GM23338 (cell line): ENCODE data around the gene ILKAP. TPM values are rescaled to one million over a fixed set of nuclear protein-coding genes. Genes with fewer than 3 reads are reported as not detected.

Experiments
- ATAC-seq: fragments of 200-7000 bp; cut with Tn5 transposase; 3 replicates; pipeline ENCODE4 v1.9.1; 2020
- DNase-seq: peaks from one replicate; pipeline ENCODE4 v3.0.0-alpha.2; 2015; ENCODE audit warnings: low spot score
- H2AFZ ChIP-seq: fragments of 200-600 bp; sonication (generic); 2 replicates; pipeline ENCODE4 v1.8.0; 2016; ENCODE audit warnings: antibody characterized with exemption, mild to moderate bottlenecking, moderate library complexity
- H3F3A ChIP-seq: fragments of 200-600 bp; sonication (generic); replicated peaks from 2 replicates; pipeline ENCODE4 v1.8.0; 2017; ENCODE audit warnings: antibody characterized with exemption, mixed run types, low read depth
- H3K27ac ChIP-seq: fragments of 200-600 bp; sonication (generic); 2 replicates; pipeline ENCODE4 v1.6.1; 2016; ENCODE audit warnings: low read depth
- H3K27me3 ChIP-seq: fragments of 200-600 bp; sonication (generic); 2 replicates; pipeline ENCODE4 v1.8.0; 2016; ENCODE audit warnings: mild to moderate bottlenecking, mixed run types, moderate library complexity; ENCODE audit not compliant: insufficient read depth
- H3K36me3 ChIP-seq: fragments of 200-600 bp; sonication (generic); 2 replicates; pipeline ENCODE4 v1.8.0; 2016; ENCODE audit warnings: mild to moderate bottlenecking; ENCODE audit not compliant: insufficient read depth
- H3K4me1 ChIP-seq: fragments of 200-600 bp; sonication (generic); 2 replicates; pipeline ENCODE4 v1.8.0; 2016; ENCODE audit warnings: mild to moderate bottlenecking, moderate library complexity; ENCODE audit not compliant: insufficient read depth
- H3K4me2 ChIP-seq: fragments of 200-600 bp; sonication (generic); 2 replicates; pipeline ENCODE4 v1.7.1; 2017; ENCODE audit warnings: mixed run types
- H3K4me3 ChIP-seq: fragments of 200-600 bp; sonication (generic); 2 replicates; pipeline ENCODE4 v1.6.1; 2016; ENCODE audit warnings: mixed run types
- H3K79me2 ChIP-seq: fragments of 200-600 bp; sonication (generic); replicated peaks from 2 replicates; pipeline ENCODE4 v1.8.0; 2017; ENCODE audit warnings: mild to moderate bottlenecking; ENCODE audit not compliant: insufficient read depth
- H3K9me2 ChIP-seq: fragments of 200-600 bp; sonication (generic); 2 replicates; pipeline ENCODE4 v1.8.0; 2017; ENCODE audit not compliant: insufficient read depth
- H4K20me1 ChIP-seq: fragments of 200-600 bp; sonication (generic); replicated peaks from 2 replicates; pipeline ENCODE4 v1.8.0; 2017; ENCODE audit warnings: mild to moderate bottlenecking; ENCODE audit not compliant: insufficient read depth
- H3K27ac Mint-ChIP-seq: 2 replicates; pipeline ENCODE4 v1.8.0; 2020; ENCODE audit warnings: inconsistent platforms, mild to moderate bottlenecking, moderate library complexity, mixed read lengths
- H3K27me3 Mint-ChIP-seq: 3 replicates; pipeline ENCODE4 v1.8.0; 2022; ENCODE audit warnings: low read depth, mild to moderate bottlenecking, moderate library complexity, mixed read lengths, inconsistent platforms; ENCODE audit not compliant: insufficient read depth, poor library complexity
- H3K36me3 Mint-ChIP-seq: 3 replicates; pipeline ENCODE4 v1.8.0; 2021; ENCODE audit warnings: low read depth, mild to moderate bottlenecking, inconsistent platforms, moderate library complexity, mixed read lengths
- H3K4me1 Mint-ChIP-seq: 3 replicates; pipeline ENCODE4 v1.8.0; 2020; ENCODE audit warnings: mild to moderate bottlenecking, inconsistent platforms, mixed read lengths
- H3K4me3 Mint-ChIP-seq: 3 replicates; pipeline ENCODE4 v1.8.0; 2021; ENCODE audit warnings: moderate library complexity, mild to moderate bottlenecking, inconsistent platforms, mixed read lengths
- H3K9me3 Mint-ChIP-seq: 3 replicates; pipeline ENCODE4 v1.8.0; 2020; ENCODE audit warnings: moderate library complexity, mild to moderate bottlenecking, inconsistent platforms, mixed read lengths
- CREB1 ChIP-seq: fragments of 250-450 bp; sonication (Bioruptor Pico); IDR thresholded peaks from 2 replicates; pipeline ENCODE4 v1.5.0; 2020; ENCODE audit warnings: low read depth, mild to moderate bottlenecking, moderate library complexity
- EZH2 ChIP-seq: fragments of 200-600 bp; sonication (generic); IDR thresholded peaks from one replicate; pipeline ENCODE4 v1.8.0; 2017; ENCODE audit warnings: antibody characterized with exemption, mild to moderate bottlenecking, low read depth; ENCODE audit not compliant: unreplicated experiment
- NANOG ChIP-seq: IDR thresholded peaks from 2 replicates; pipeline ENCODE4 v1.6.1; 2016; ENCODE audit warnings: antibody characterized with exemption, borderline replicate concordance
- POLR2AphosphoS5 ChIP-seq: IDR thresholded peaks from 2 replicates; pipeline ENCODE4 v1.6.1; 2016; ENCODE audit warnings: antibody characterized with exemption, low read depth
- REST ChIP-seq: IDR thresholded peaks from one replicate; pipeline ENCODE4 v1.6.1; 2018; ENCODE audit warnings: antibody characterized with exemption; ENCODE audit not compliant: unreplicated experiment
- STAT1 ChIP-seq: IDR thresholded peaks from one replicate; pipeline ENCODE4 v1.6.1; 2016; ENCODE audit warnings: antibody characterized with exemption; ENCODE audit not compliant: unreplicated experiment
- ZNF114 ChIP-seq: fragments of 250-450 bp; sonication (Bioruptor Pico); IDR thresholded peaks from 2 replicates; pipeline ENCODE4 v1.5.0; 2020; ENCODE audit warnings: mild to moderate bottlenecking, moderate library complexity
- polyA plus RNA-seq: library from polyadenylated mRNA; unstranded; fragments of >200 nt; fragmentation: Nextera tagmentation; extraction: Ambion mirVana; gene quantifications from 2 replicates; pipeline ENCODE4 v1.2.1, GENCODE V29; 2016
- total RNA-seq: library from RNA; depleted of rRNA; stranded (reverse); fragments of >200 nt; shearing (Covaris generic); gene quantifications from 2 replicates; pipeline ENCODE4 v1.2.3, GENCODE V29; 2014

ILKAP gene
- total and polyA plus RNA-seq, 2 experiments from 2014 or later = 17.0 to 35.9 TPM

- DNase-seq (no peak), ATAC-seq (no peak)
- no peak overlapping the region for H3K4me2 ChIP-seq
- no peaks in the 10 kb centered on the region for H3K36me3 ChIP-seq
- TF ChIP-seq REST (no peak), STAT1 (no peak), EZH2 (no peak), POLR2AphosphoS5 (no peak), ZNF114 (CRISPR knock-in tag) (no peak)
- H3K27me3 ChIP-seq = no peaks in the 10 kb centered on the region
- no peak overlapping the region for H3K4me3 Mint-ChIP-seq
- H3K27ac Mint-ChIP-seq = no peak overlapping the region
- H3K4me3 ChIP-seq = no peak overlapping the region
- H3K4me1 Mint-ChIP-seq = peaks cover 5% of the 10 kb centered on the region; the same call in 1 of the 3 replicates
- peaks cover 10% of the 10 kb centered on the region for H3K27me3 Mint-ChIP-seq
- no peaks in the 10 kb centered on the region for H3F3A ChIP-seq
- H2AFZ ChIP-seq = no peak overlapping the region
- H3K36me3 Mint-ChIP-seq = no peaks in the 10 kb centered on the region
- no peaks in the 10 kb centered on the region for H3K9me3 Mint-ChIP-seq
- no peaks in the 10 kb centered on the region for H4K20me1 ChIP-seq
- no peaks in the 10 kb centered on the region for H3K4me1 ChIP-seq
- H3K27ac ChIP-seq = no peak overlapping the region
- no peaks in the 10 kb centered on the region for H3K9me2 ChIP-seq
- H3K79me2 ChIP-seq = no peaks in the 10 kb centered on the region
Observed at GRCh38 chr2:238136820-238137537, 66.5 kb downstream of the ILKAP start.

- no peak overlapping the region for H3K27ac Mint-ChIP-seq
- no peaks in the 10 kb centered on the region for H3K27me3 ChIP-seq
- H3K79me2 ChIP-seq = no peaks in the 10 kb centered on the region
- H2AFZ ChIP-seq = no peak overlapping the region
- H3K4me3 Mint-ChIP-seq = no peak overlapping the region
- no peak overlapping the region for H3K27ac ChIP-seq
- H3K36me3 Mint-ChIP-seq = no peaks in the 10 kb centered on the region
- no peaks in the 10 kb centered on the region for H3K9me3 Mint-ChIP-seq
- no peaks in the 10 kb centered on the region for H3K9me2 ChIP-seq
- TF ChIP-seq CREB1 (CRISPR knock-in tag) (no peak), NANOG (no peak), REST (no peak), ZNF114 (CRISPR knock-in tag) (no peak), EZH2 (no peak)
- H3K36me3 ChIP-seq = no peaks in the 10 kb centered on the region
- peaks cover 10% of the 10 kb centered on the region for H3K27me3 Mint-ChIP-seq
- no peak overlapping the region for H3K4me3 ChIP-seq
- no peaks in the 10 kb centered on the region for H3F3A ChIP-seq
- no peaks in the 10 kb centered on the region for H3K4me1 ChIP-seq
- H3K4me2 ChIP-seq = no peak overlapping the region
- DNase-seq (no peak), ATAC-seq (no peak)
- H4K20me1 ChIP-seq = no peaks in the 10 kb centered on the region
- H3K4me1 Mint-ChIP-seq = peaks cover 5% of the 10 kb centered on the region; the same call in 1 of the 3 replicates
Observed at GRCh38 chr2:238135601-238136150, 67.8 kb downstream of the ILKAP start.
